Measurements from ENCODE around the gene FXYD1. TPM values are rescaled to one million over a fixed set of nuclear protein-coding genes. Genes with fewer than 3 reads are reported as not detected.
"Not testable (repeated sequence)": the region's sequence is repeated elsewhere in the genome, so short reads cannot be mapped to it uniquely, and the experiment has no call there.

FXYD1 gene
- total RNA-seq, 1 experiment from 2014 or later = not detected

DNA sequence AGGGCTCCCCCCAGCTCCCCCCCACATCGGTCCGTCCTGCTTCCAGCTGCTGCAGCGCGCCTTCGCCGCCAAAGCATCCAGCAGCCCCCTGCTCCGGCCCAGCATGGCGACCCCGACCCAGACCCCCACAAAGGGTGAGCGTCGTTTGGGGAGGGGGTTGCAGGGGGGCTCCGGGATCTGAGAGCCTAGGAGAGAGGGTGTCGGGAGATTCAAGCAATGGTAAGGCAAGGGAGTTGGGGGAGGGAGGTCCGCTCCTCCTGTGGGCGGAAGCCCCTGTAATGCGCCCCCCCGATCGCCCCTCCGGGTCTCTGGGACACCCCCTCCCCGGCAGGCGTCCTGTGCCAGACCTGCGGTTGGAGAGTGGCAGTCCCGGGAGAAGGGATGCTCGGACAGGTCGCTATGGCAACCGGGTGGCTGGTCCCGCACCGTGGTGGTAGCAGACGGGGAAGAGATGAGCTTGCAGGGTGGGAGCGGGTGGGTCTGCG, 4.6 kb downstream of the FXYD1 start, which contains the start of gene FXYD7:
FXYD7 (plus strand) TSS at position 25 of the 485 bp plus-strand sequence; CDS start at position 104, 79 bp downstream.
- DNase-seq (ENCODE audit: low read depth) = no peak

DNA sequence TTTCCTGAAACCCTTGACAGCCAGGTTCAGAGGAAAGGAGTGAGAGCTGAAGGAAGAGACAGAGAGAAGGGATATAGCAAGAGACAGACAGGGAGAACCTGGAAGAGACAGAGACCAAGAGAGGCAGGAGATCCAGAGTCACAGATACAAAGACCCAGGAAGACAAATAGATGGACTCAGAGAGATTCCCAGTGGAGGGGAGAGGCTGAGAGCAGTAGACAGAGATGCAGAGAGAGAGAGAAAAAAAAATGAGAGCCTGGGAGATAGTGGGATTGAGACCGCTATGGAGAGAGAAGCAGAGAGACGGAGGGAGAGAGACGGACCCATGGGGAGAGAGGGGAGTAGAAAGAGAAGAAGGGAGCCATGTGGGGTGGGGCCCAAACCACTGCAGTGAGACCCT, 5.2 kb downstream of the FXYD1 start:
- DNase-seq (ENCODE audit: low read depth) = no peak

DNA sequence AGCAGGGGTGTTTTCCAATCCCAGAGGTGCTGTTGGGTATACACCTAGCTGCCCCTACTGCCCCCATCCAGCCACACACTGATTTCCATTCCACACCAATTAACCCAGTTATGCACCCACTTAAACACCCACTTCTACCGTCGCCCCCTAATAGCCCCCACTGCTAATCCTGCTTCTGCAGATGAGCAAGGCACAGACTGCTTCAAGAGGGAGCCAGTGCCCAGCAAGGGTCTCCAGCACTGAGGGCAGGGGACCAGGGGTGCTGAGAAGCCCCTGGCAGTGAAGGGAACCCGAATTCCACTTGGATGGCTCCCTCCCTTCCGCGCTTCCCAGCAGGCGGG, 5.6 kb downstream of the FXYD1 start:
- DNase-seq (ENCODE audit: low read depth) = no peak

DNA sequence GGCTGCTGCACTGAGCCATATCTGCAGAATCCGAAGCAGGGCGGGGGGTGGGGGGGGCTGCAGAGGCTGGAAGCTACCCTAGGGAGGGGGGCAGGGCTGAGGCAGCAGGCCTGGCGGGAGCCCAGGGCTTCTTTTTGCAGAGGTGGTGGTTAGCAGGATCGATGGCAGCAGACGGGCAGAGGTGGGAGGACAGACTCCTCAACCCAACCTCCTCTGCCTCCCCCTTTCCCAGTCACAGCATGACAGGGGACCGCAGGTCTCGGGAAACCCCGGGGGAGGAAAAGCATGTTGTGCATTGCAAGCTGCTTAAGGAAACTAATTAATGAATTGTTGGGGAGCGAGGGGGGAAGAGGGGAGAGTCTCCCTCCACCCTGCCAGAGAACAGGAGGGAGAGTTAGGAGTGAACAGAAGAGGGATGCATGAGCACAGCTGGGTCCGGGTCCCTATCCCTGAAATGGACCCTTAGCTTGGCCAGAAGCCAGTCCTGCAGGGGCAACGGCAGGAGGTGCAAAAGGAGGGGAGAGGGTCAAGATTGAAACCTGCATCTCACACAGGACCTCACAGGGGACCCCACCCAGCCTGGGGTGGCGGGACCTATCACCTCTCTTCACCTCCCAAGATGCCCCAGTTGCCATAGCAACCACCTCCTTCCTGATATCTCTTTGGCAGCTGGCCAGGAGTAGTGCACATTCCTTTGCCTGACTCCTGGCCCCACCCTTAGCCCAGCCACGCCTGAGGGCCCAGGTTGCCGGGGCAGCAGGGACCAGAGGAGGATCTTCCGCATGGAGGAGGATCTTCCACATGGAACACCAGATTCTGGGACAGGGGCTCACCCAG, 6.2 kb downstream of the FXYD1 start:
- DNase-seq (ENCODE audit: low read depth) = peak; percentile 68

DNA sequence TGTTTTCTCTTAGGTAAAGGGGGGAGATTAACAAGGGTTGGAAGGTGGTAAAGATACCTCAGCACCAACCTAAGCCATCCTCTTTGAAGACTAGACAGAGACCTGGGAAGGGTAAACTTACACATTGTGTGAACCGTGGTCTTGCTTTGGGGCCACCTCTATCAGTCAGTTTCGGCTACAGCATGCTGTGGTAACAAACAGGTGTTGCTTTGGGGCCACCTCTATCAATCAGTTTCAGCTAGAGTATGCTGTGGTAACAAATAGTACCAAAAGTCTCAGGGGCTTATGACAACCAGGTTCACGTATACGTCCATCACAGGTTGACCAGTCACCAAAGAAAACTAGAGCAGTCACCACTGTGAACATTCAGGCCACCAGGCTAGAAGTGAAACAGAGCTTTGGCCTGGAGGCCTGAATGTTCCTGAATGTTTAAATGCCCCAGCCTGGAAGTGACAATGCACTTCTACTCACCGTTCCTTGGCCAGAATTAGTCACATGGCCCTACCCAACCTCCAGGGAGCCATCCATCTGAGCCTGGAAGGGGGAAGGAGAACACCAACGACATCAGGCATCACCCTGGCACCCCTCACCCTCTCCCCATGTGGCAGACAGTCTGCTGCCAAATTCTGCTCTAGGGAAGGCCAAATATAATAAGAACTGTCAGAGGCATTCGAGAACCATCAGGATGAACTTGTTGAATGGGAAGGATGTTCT, 8.3 kb downstream of the FXYD1 start:
- DNase-seq (ENCODE audit: low read depth) = no peak

DNA sequence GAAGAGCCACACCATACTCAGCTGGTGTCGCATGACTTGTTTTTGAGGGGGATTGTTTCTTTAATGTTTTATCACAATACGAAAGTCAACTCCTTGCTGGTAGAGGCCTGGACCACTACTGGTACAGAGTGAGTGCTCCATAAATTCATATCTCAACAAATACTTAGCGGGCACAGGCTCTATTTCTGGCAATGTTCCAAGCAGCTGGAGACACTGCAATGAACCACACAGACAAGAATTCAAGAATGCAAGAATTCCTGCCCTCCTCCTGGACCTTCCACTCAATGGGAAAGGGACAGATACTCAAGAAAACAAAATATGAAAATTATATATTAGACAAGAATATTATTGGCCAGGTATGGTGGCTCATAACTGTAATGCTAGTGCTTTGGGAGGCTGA, 10.8 kb downstream of the FXYD1 start:
- no peak for DNase-seq (ENCODE audit: low read depth)

DNA sequence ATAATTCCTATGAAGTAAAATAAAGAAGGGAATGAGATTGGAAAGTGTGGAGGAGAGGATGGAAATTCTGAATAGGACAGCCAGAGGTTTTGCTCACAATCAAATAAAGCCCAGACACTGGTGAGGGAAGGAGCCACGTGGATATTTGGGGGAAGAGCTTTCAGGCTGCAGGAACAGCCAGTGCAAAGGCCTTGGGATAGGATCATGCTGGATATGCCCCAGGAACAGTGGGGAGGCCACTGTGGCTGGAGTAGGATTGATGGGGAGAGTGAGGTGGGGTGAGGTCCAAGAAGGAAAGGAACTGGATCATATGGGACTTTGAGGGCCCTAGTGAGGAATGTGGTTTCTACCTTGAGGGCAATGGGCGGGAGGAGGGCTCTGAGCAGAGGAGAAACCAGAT, 11.8 kb downstream of the FXYD1 start:
- no peak for DNase-seq (ENCODE audit: low read depth)

DNA sequence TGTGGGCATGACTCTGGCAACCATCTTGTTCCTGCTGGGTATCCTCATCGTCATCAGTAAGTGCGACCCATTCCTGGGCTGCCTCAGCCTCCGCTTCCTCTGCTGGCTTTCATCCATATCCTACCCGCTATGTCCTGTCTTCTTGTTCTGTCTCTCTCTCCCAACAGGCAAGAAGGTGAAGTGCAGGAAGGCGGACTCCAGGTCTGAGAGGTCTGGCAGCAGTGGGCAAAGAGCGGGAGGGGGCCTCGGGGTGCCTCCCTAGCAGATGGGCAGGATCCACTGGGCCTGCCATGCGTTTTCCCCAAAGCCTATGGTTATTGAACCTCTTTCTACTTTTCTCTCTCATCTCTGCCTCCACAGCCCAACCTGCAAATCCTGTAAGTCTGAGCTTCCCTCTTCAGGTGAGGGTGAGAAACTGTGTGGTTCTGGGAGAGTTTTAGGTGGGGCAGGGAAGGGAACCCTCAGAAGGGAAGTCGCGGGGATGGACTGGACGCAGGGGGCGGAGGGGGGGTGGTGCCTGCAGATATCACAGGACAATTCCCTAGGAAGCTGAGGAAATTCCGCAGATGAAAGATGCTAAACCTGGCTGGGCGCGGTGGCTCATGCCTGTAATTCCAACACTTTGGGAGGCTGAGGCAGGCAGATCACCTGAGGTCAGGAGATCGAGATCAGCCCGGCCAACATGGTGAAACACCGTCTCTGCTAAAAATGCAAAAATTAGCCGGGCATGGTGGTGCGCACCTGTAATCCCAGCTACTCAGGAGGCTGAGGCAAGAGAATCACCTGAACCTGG, 12.8 kb downstream of the FXYD1 start:
- DNase-seq (ENCODE audit: low read depth) = no peak

DNA sequence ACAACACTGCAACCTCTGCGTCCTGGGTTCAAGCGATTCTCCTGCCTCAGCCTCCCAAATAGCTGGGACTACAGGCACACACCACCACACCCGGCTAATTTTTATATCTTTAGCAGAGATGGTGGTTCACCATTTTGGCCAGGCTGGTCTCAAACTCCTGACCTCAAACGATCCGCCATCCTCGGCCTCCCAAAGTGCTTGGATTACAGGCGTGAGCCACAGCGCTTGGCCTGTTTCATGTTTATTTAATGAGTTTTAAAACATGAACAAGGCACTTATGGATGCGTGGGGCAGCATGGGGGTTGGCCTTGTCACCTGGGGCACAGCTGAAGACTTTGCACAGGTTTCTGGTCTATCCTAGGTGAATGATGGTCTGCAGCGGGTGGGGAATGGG, 14.5 kb downstream of the FXYD1 start:
- DNase-seq (ENCODE audit: low read depth) = not testable (repeated sequence)

DNA sequence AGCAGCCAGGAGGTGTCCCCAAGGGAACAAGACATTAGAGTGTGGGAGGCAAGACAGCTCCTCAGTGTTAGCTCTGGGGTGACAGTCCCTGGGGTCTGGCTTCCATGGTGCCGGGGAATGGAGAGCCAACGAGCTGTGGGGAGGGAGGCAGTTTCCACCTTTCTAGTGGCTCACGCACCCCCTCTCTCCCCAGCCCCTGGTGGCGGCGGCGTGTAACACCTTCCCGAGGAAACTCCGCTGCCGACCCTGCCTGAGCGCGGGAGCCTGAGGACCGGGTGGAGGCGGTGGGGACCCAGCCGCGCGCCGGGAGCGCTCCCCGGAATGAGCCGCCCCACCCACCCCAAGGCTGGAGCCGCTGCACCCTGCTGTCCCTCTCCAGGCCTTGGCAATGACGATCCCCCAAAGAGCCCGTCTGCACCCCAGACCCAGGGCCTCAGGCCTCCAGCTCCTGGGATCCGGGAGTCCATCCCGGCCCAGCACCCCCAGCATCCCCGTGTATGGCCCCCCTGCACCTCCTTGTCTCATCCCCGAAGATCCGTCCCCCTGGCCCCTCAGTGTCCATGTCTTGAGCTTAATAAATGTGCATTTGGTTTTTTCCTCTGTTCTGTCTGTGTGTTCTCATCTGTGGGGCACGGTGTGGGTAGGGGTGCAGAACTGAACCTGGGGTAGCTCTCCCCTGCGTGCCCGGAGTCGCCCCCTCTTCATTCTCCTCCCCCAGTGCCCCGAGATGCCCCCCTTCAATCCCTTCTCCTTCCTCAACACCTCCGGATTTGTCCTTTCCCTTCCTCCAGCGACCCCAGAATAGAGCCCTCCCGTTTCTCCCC, 15.3 kb downstream of the FXYD1 start:
- peak; percentile 63 for DNase-seq (ENCODE audit: low read depth)

DNA sequence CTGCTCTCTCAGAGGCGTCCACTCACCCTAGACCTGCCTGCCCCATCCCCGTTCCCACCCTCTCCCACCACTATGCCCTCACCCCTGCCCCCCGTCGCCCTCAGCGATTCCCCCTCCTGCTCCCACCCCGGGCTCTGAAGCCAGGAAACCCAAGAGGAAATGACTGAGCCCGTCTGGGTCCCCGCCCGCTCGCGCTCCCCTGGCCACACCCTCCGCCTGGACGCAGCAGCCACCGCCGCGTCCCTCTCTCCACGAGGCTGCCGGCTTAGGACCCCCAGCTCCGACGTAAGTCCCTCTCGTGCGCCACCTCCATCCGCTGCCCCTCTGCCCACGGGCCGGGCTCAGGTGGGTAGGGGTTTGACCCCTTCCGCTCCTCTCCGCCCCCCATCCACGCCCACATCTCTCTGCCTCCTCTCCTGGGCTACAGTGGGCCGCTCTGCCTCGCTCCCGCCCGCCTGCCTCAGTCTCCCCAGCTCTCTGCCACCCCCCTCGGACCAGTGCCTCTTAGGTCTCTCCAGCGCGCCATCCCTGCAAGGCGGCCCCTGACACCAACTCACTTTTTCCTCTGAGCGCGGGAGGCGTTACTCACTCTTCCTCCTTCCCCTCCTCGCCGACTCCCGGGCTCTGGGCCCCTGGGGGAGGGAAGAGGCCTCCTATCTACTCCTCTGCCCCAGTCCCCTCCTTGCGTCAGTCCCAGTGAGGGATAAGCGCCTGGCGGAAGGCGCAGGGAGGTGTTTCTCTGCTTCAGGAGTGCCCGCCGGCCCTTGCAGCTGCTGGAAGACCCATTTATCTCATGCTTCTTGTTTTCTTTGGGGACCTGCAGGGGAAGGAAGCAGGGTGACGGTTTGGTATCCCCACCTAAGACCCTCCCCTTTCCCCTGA, 16.1 kb downstream of the FXYD1 start, which contains the start of gene FXYD5:
FXYD5 (plus strand) TSS at position 211 of the 882 bp plus-strand sequence. CDS start 816 bp downstream, outside the sequence.
- peak; percentile 86 for DNase-seq (ENCODE audit: low read depth)

DNA sequence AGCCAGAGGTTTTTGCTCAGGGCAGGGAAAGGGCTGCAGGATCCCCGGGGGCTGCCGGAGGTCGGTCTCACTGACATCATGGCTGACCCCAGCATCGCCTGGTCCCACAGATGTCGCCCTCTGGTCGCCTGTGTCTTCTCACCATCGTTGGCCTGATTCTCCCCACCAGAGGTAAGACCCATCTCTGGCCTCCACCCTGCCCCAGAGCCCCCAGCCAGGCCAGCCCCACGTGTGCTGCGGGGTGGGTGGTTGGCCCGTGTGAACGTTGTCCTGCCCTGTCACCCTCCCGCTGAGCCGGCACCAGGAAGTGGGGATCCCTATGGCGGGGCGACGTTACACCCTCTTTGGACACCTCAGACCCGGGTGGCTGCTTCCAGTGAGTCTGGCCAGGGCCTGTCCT, 16.8 kb downstream of the FXYD1 start:
- DNase-seq (ENCODE audit: low read depth) = no peak

DNA sequence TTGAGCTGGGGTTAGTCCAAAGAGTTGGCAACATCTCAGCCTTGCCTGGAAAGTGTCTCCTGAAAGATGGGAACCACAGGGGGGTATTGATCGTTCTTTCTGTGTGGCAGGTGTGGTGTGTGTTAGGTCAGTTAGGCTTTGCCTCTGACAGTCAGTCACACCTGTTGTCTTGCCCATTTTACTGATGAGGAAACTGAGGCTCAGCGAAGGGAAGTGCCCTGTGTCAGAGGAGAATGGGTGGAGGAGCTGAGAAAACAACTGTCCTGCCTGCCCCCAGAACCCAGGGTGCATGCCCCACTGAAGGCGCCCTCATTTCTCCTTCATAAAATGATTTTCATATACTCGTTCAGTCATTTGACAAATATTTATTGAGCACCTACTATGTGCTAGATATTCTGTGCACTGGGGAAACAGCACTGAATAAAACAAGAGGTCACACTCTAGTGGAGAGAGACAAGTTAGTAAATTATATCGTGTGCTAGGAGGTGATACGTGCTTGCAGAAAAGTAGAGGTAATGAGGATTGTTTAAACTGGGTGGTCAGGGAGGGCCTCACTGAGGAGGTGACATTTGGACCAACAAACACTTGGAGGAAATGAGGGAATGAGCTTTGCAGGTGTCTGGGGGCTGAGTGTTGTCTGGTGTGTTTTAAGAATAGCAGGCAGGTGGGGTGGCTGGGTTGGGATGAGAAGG, 17.5 kb downstream of the FXYD1 start:
- no peak for DNase-seq (ENCODE audit: low read depth)

DNA sequence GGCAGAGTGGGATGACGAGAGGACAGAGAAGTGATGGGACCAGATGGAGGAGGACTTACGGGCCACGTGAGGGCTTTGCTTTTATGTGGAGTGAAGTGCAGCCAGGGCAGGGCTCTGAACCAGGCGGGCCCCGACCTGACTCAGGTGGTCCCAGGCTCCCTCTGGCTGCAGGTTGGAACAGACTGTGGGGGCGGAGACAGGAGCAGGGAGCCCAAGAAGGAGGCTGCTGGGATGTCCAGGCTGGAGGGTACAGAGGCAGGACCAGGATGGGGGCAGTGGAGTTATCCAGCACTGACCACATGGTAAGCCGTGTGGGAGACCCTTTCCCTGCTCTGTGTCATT, 18.0 kb downstream of the FXYD1 start:
- DNase-seq (ENCODE audit: low read depth) = no peak

DNA sequence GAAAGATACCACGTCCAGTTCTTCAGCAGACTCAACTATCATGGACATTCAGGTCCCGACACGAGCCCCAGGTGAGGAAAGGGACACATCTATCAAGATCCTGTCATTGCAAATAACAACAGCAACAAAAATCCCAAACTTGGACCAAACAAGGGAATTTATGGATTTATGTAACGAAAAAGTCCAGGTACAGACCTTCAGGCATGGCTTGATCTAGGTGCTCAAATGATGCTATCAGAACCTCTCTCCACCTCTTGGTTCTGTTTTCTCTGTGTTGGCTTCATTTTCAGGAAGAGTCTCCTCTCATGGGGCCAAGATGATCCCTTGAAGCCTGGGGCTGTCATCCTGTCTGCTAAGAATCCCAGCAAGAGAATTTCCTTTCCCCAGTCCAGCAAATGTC, 18.8 kb downstream of the FXYD1 start:
- no peak for DNase-seq (ENCODE audit: low read depth)

DNA sequence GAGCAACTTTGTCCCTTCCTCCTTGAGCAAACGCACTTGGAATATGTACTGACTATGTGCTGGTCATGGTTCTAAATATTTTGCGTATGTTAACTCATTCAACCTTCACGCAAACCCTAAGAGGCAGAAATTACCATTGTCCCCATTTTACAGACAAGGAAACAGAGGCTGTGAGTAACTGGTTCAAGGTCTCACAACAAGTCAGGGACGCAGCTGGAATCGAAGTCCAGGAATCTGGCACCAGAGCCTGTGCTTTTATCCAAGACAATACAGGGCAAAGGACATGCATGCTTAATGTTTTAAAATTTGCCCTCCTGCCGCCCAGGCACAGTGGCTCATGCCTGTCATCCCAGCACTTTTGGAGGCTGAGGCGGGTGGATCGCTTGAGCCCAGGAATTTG, 21.0 kb downstream of the FXYD1 start:
- DNase-seq (ENCODE audit: low read depth) = no peak

DNA sequence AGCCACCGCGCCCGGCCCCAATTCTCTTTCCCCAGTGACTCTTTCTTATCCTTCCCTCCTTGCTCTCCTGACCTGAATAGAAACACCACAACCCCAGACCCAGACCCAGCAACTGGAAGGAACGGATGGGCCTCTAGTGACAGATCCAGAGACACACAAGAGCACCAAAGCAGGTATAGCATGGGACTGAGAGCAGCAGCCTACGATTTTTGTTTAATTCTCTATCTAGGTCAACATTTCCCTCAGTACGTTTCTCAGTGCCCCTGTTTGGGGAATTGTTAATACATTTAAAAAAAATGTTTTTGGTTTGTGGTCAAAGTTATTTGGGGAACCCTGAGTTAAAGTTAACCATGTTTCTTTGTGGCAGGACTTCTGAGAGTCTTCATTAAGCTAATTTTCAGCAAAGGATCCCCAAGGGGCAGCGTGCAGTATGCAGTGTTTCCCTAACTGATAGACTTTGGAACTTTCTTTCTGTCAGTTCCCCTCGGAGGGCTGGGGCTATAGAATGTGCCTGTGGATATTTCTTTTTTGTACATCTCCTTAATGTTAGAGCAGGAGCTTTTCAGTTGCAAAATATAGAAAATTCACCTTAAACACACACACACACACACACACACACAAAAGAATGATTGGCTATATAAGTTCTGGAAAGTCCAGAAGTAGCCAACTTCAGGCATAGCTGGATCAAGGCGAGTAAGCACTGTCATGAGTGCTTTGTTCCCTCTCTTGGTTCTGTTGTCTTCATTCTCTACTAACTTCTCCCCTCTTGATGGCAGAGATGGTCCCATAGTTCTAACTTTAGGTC, 22.2 kb downstream of the FXYD1 start:
- no peak for DNase-seq (ENCODE audit: low read depth)

DNA sequence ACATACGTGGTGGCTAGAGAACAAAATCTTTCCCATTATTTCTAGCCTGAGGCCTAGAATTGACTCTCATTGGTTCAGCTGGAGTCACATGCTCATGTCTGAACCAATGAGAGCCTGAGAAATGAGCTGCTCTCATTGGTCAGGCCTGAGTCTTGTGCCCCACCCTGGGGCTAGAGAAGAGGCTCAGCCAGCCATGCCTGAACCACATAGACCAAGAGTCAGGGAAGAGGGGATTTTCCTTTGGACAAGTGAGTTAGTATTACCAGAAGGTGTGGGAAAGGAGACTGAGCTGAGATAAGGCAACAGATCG, 22.8 kb downstream of the FXYD1 start:
- no peak for DNase-seq (ENCODE audit: low read depth)
